GM19239 (cell line): Measurements from ENCODE around the gene ASPN.
"Not testable (repeated sequence)": the region's sequence is repeated elsewhere in the genome, so short reads cannot be mapped to it uniquely, and the experiment has no call there.

Source experiments
- DNase-seq: peaks from one replicate; pipeline ENCODE4 v3.0.0; 2011; ENCODE audit warnings: low spot score; ENCODE audit not compliant: insufficient read length
- FAIRE-seq: peaks from 2 replicates; lab custom pipeline; 2011; peaks lifted over from hg19 to GRCh38; lab: Jason Lieb, UNC

The ASPN gene

DNA sequence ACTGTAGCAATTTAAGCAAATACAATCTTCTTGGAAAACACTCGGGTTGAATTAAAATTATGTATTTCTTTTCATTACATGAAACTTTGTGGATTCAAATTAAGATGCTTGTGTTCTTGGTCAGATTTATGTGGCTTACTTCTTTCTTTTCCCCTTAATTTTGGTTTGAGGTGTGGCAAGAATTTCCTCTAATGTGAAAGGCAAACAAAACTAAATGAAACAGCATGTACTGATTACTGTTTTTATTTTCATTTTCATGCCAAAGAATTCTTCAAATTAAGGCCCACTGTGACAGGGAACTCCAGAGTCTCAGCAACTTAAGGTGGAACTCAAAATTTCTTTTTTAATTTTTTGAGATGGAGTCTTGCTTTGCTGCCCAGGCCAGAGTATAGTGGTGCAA lies 58.0 kb downstream of the ASPN start, which contains the start of gene OMD:
OMD (minus strand) TSS at position 132 of the 400 bp plus-strand sequence. CDS start 6,913 bp downstream, outside the sequence.
- no peak for DNase-seq
- FAIRE-seq, result no peak

DNA sequence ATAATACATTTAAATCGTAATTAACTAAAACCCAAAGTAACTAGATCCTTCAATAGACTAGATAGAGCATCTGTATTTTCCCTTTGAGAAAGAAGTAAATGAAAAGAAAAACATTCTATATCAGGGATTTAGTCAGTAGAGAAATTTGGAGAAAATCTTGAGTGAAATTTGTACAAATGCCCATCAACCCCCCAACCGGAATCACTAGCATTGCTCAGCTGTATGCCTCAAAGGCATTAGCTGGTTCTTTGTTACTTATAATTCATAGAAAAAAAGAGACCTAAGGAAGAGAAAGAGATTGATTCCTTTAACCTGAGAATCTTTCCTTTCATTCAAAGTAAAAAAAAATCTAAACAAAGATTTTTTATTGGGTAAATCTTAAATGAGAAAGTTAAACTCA lies 58.7 kb downstream of the ASPN start:
- no peak for DNase-seq
- no peak for FAIRE-seq

DNA sequence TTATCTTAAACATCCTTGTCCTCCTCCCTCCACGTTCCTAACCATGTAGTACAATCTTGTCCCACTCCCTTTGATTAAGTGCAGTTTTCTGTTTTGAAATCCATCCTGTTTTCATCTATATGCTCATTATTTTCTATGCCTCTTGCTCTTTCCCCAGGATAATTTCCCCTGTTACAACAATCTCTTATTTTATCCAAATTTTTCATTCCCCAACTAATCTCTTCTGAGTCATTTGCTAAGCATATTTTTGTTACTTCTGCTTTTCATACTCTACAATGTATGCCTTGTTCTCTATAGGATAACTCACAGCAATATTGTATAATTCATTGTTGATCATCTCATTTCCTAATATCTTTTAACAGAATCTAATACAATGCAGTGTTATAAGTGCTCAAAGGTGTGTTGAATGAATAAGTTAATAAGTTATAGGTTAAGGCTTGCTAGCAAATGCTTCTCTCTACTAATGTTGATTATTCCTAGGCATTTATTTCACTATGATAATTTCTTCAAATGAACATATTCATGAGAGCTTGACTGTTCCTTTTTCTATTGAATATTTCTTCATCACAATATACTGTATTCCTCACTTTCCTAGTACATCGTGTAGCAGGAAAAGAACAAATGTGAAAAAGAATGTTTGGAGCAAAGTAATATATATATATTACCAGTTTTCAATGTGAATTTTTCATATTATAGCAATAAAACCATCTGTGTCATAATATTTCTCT lies 59.5 kb downstream of the ASPN start:
- DNase-seq, result no peak
- no peak for FAIRE-seq

DNA sequence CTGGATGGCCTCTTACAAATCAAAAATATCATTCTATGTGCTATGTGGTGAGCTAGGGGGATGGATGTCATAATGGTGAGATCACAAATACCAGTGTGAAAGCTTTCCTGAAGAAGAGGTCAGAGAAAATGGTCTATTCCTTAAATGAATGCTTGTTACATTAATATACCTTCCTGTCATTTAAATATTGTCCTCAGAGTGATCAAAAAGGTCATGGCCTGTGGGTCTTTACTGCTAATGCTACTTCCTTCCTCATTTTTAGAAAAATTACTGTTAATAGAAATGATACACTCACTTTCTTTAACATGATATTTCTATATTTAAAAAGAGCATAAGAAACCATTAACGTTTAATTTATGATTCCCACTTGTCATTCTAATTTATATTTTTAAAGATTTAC lies 67.7 kb downstream of the ASPN start:
- FAIRE-seq (no peak), DNase-seq (no peak)

DNA sequence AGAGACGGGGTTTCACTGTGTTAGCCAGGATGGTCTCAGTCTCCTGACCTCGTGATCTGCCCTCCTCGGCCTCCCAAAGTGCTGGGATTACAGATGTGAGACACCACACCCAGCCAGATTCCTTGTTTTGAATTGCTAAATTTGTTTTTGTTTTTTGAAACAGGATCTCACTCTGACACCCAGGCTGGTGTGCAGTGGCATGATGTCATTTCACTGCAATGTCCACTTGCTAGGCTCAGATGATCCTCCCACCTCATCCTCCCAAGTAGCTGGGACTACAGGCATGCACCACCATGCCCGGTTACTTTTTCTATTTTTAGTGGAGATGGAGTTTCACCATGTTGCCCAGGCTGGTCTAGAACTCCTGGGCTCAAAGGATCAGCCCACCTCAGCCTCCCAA lies 71.1 kb downstream of the ASPN start:
- not testable (repeated sequence) for DNase-seq, FAIRE-seq

DNA sequence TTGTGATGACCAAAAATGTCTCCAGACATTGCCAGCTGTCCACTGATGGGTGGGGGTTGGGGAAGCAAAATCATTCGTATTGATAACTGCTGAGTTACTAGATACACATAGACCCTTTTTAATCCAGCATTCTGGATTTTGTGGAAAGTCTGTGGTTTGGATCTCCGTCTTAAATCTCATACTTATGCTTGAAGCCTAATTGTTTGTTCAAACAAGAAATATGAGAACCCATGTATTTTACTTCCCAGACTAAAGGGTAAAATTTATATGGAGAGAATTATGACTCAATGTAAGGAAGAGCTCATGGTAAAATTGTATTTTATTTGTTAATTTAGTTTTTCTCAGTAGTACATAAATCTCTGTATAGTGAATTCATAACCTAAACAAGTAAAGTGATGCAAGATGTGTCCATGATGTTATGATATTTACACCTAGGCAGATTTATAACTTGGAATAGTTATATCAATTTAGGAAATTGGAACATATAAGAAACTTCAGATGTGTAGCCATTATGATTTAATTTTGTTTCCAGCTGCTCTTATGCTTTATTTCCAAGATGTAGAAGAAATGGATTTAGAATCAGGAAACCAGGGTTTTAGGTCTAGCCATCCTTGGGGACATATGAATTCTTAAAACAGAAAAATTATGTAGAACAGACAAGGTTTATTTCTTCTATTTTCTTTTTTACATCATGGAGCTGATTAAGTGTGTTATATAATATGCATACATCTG lies 73.4 kb downstream of the ASPN start:
- DNase-seq (no peak), FAIRE-seq (no peak)

DNA sequence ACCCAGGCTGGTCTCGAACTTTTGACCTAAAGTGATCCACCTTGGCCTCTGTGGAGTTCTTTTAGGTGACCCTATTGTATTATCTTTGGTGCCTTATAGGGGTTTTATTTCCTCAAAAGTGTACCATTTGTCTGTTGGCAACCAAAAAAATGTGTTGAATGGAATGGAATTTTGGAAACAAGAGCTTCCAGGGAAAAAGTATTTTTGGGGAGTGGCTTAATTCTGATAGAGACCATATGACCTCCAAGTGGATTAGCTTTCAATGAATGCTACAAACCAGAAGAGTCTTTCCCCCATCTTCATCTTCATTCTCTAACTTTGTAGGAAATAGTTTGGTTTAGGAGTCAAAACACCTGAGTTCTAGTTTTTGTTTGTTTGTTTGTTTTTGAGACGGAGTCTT lies 74.5 kb downstream of the ASPN start:
- DNase-seq (no peak), FAIRE-seq (no peak)

DNA sequence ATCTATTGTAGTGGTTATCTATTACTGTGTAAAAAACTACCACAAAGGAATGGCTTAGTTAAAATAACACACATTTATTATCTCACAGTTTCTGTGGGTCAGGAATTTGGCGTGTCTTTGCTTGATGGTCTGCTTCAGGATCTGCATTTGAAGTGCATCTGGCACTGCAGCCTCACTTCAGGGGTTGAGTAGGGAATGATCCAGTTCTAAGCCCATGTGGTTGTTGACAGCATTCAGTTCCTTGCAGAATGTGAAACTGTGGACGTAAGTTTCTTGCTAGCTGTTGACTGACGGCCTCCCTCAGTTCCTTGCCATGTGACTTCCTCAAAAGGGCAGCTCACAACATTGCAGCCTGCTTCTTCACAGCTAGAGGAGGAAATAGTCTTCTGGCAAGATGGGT lies 75.8 kb downstream of the ASPN start:
- peak; percentile 87 for FAIRE-seq
- DNase-seq, result peak; percentile 13
